T-cell (primary cell): Measurements from ENCODE around the gene FAM163B. TPM values are rescaled to one million over a fixed set of nuclear protein-coding genes. Genes with fewer than 3 reads are reported as not detected.

Source experiments
- ATAC-seq, 4 experiments: fragments of 200-7000 bp in 3 of 4; fragments of 150-1000 bp in 1 of 4; cut with Tn5 transposase; replicated peaks in 1 of 4; 1 replicate in 3 of 4; 2 replicates in 1 of 4; pipeline ENCODE4 v1.10.0; 2021; ENCODE audit warnings: moderate library complexity in 3 of 4, mild to moderate bottlenecking in 2 of 4, moderate number of reproducible peaks in 1 of 4
- CTCF ChIA-PET, 2 donors: fragments of 300-600 bp; sonication (Branson Sonifier 250); formaldehyde crosslinking; loops; one replicate each; lab custom pipeline; 2022; ENCODE audit warnings: antibody characterized with exemption in 2 of 2; lab: Charles Lee
- POLR2A ChIA-PET, 2 donors: fragments of 300-600 bp; sonication (Branson Sonifier 250); formaldehyde crosslinking; loops; one replicate each; lab custom pipeline; 2022; ENCODE audit warnings: antibody characterized with exemption in 2 of 2; lab: Charles Lee
- DNase-seq, 35 experiments: peaks; one replicate each; pipeline versions ENCODE4 v3.0.0 to v3.0.0-alpha.2; 2013 to 2023
- H3K27ac ChIP-seq: one replicate; pipeline ENCODE4 v1.5.1; 2013; ENCODE audit warnings: low read length
- H3K27me3 ChIP-seq, 2 experiments: replicated peaks in 1 of 2; 1 replicate in 1 of 2; 2 replicates in 1 of 2; pipeline versions ENCODE4 v1.6.1 to v1.7.0; 2013; ENCODE audit warnings: low read length in 1 of 2, mixed read lengths in 1 of 2; ENCODE audit not compliant: control insufficient read depth in 2 of 2, insufficient read depth in 2 of 2; ENCODE audit errors: extremely low read depth in 1 of 2
- H3K36me3 ChIP-seq, 2 donors: 1 replicate in 1 of 2; 2 replicates in 1 of 2; pipeline versions ENCODE4 v1.6.1 to v1.7.0; 2013; ENCODE audit warnings: low read length in 1 of 2; ENCODE audit not compliant: control insufficient read depth in 2 of 2, insufficient read depth in 1 of 2; ENCODE audit errors: extremely low read depth in 1 of 2
- H3K4me1 ChIP-seq, 2 experiments: 1 replicate in 1 of 2; 2 replicates in 1 of 2; pipeline versions ENCODE4 v1.6.1 to v1.7.0; 2013; ENCODE audit warnings: low read length in 2 of 2, mixed read lengths in 1 of 2; ENCODE audit not compliant: insufficient read depth in 2 of 2, control insufficient read depth in 1 of 2; ENCODE audit errors: extremely low read depth in 1 of 2
- H3K4me3 ChIP-seq, 2 donors: 1 replicate in 1 of 2; 2 replicates in 1 of 2; pipeline versions ENCODE4 v1.5.1 to v1.7.0; 2013; ENCODE audit warnings: mild to moderate bottlenecking in 2 of 2, low read length in 1 of 2, moderate library complexity in 1 of 2; ENCODE audit not compliant: control insufficient read depth in 1 of 2; ENCODE audit errors: extremely low read depth in 1 of 2
- H3K9me3 ChIP-seq: 2 replicates; pipeline ENCODE4 v1.7.0; 2013
- H3K27ac Mint-ChIP-seq, 2 donors: one replicate each; pipeline ENCODE4 v1.8.0; 2020 to 2021; ENCODE audit warnings: mild to moderate bottlenecking in 2 of 2, mixed read lengths in 2 of 2
- H3K27me3 Mint-ChIP-seq, 2 donors: one replicate each; pipeline ENCODE4 v1.8.0; 2021 to 2022; ENCODE audit warnings: mixed read lengths in 2 of 2
- H3K36me3 Mint-ChIP-seq: one replicate; pipeline ENCODE4 v1.8.0; 2021; ENCODE audit warnings: mixed read lengths
- H3K4me1 Mint-ChIP-seq, 3 donors: one replicate each; pipeline ENCODE4 v1.8.0; 2020 to 2022; ENCODE audit warnings: mixed read lengths in 3 of 3, mild to moderate bottlenecking in 1 of 3
- H3K4me3 Mint-ChIP-seq, 3 donors: one replicate each; pipeline ENCODE4 v1.8.0; 2020 to 2022; ENCODE audit warnings: mild to moderate bottlenecking in 3 of 3, mixed read lengths in 3 of 3, moderate library complexity in 3 of 3
- H3K9me3 Mint-ChIP-seq, 3 donors: one replicate each; pipeline ENCODE4 v1.8.0; 2020 to 2022; ENCODE audit warnings: mixed read lengths in 3 of 3
- WGBS: methylation state at CpG from one replicate; pipeline ENCODE4 v1.1.5; 2013; ENCODE audit warnings: missing lambda C conversion rate; ENCODE audit not compliant: insufficient coverage; 5-methylcytosine and 5-hydroxymethylcytosine counted together
- total RNA-seq, 35 experiments: library from RNA in 6 of 35; stranded (reverse) in 6 of 35; fragments of 120-200 nt in 1 of 35; gene quantifications; one replicate each; pipeline versions ENCODE4 v1.2.1 to v1.2.4 and lab custom pipeline; 2013 to 2026

FAM163B gene
- total RNA-seq, 5 donors from 2014 or later (not counting 1 experiment from before 2014, with no cell fraction given) = not detected

DNA sequence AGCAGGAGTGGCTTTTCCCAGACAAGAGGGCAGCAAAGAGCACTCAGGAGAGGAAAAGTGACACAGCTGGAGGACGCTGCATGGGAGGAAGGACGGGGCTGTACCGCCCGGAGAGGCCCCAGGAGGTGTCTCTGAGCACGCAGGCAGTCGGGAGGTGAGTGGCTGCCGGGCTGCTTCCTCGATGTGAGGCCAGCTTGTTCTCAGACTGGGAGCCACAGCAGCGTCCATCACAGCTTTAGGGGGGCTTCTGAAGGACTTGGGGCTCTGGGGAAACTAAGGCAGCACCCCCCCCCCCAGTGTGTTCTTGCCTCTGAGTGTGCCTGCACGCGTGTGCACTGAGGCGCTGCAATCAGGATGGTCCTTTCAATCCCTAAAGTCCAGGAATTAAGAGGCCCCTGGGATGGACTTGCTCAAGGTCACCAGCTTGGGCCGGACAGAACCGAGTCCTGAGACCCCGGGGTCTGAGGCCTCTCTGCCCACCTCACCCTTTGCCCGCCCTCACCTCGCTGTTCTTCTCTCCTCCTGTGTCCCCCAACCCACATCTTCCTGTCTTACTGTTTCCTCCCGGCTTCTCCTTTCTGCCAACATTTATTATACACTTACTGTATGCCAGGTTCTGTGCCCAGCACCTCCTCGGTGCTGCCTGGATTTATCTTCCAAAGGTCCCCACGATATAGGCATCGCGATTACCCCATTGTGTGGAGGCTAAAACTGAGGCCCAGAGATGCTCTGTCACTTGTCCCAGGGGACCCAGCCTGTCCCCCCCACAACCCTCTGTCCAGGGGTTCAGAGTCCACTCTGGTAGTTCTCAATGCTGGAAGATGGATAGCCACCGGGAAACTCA is 32.9 kb downstream of the FAM163B start:
- H3K4me1 Mint-ChIP-seq = peaks cover 3 to 10% (median 8%) of the 10 kb centered on the region in 3 donors
- peaks cover 22 to 53% of the 10 kb centered on the region in 2 donors for H3K27me3 Mint-ChIP-seq
- no peaks in the 10 kb centered on the region for H3K9me3 Mint-ChIP-seq

DNA sequence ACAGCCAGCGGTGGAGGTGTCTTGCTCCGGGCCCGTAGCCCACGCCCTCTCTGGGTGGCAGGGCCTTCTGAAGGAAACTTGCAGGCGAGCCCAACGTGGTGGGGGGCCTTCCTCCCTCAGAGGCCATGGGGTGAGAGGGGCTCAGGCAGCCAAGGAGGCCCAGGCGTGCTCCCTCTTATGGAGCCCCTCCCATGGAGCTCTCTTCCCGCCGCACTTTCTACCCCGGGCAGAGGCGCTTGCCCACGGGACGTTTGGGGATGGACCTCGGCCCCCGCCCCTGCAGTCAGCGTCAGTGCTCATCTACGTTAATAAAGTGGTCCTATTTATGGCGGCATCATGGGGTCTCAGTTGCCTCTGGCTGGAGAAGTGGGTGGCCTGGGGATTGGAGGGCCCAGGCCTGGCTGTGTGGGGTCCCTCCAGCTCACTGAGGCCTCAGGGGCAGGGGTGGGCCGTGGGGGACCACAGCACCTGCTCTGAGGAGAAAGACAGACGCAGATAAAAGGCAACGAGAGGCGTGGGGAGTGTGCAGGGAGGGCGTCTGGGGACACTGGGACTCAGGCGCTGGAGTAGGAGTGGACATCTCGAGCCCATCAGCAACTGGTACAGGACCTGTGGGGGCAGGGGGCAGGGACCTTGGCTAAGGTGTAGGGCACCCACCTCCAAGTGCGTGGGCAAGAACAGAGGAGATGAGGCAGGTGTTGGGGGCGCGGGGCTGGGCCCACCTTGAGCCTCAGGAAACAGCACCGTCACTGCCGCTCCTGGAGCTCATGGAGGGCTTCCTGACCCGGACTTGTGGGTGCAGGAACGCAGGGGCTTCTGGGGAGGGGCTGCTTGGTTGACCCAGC is 33.8 kb downstream of the FAM163B start:
- ChIA-PET CTCF (no interaction called here), POLR2A (no interaction called here)
- Histone ChIP-seq H3K27ac (no peak overlapping the region), H3K27me3 (peaks cover 0 to 70% of the 10 kb centered on the region in 2 experiments), H3K4me3 (no peak overlapping the region), H3K9me3 (no peaks in the 10 kb centered on the region), H3K36me3 (no peaks in the 10 kb centered on the region), H3K4me1 (peaks cover 5 to 7% of the 10 kb centered on the region in 2 experiments)
- Mint-ChIP-seq H3K4me1 (peaks cover 3 to 10% (median 8%) of the 10 kb centered on the region in 3 donors), H3K9me3 (no peaks in the 10 kb centered on the region), H3K36me3 (no peaks in the 10 kb centered on the region), H3K27me3 (peaks cover 18 to 47% of the 10 kb centered on the region in 2 donors), H3K27ac (no peak overlapping the region), H3K4me3 (no peak overlapping the region)
- ATAC-seq (no peak), DNase-seq (no peak)
- 81% methylated on average over 26 of the region's 32 CpGs for WGBS

More for the DNA sequence above, 32.9 kb downstream of the FAM163B start:
- H3K4me3 ChIP-seq = no peak overlapping the region
- H3K36me3 Mint-ChIP-seq = no peaks in the 10 kb centered on the region
- peaks cover 5 to 7% of the 10 kb centered on the region in 2 experiments for H3K4me1 ChIP-seq
- no peaks in the 10 kb centered on the region for H3K9me3 ChIP-seq
- no peak overlapping the region for H3K27ac ChIP-seq
- ATAC-seq = no peak
- ChIA-PET CTCF (no interaction called here), POLR2A (no interaction called here)
- WGBS = 49% methylated on average over 18 of the region's 23 CpGs
- DNase-seq = no peak
- no peak overlapping the region for H3K27ac Mint-ChIP-seq
- peak overlapping the region in 1 of 3 donors; percentile 55 for H3K4me3 Mint-ChIP-seq
- H3K36me3 ChIP-seq = no peaks in the 10 kb centered on the region
- peaks cover 0 to 70% of the 10 kb centered on the region in 2 experiments for H3K27me3 ChIP-seq

GRCh38 chr9:133574771-133575170 is 34.4 kb downstream of the FAM163B start:
- DNase-seq (no peak), ATAC-seq (no peak)
- peaks cover 0 to 63% of the 10 kb centered on the region in 2 experiments for H3K27me3 ChIP-seq
- CTCF ChIA-PET = no interaction called here
- Mint-ChIP-seq H3K9me3 (no peaks in the 10 kb centered on the region), H3K27me3 (peaks cover 12 to 41% of the 10 kb centered on the region in 2 donors), H3K36me3 (no peaks in the 10 kb centered on the region), H3K4me1 (peaks cover 3 to 10% (median 8%) of the 10 kb centered on the region in 3 donors), H3K27ac (no peak overlapping the region), H3K4me3 (no peak overlapping the region)
- no peaks in the 10 kb centered on the region for H3K36me3 ChIP-seq
- H3K9me3 ChIP-seq = no peaks in the 10 kb centered on the region
- H3K4me3 ChIP-seq = no peak overlapping the region
- no peak overlapping the region for H3K27ac ChIP-seq
- peaks cover 5 to 6% of the 10 kb centered on the region in 2 experiments for H3K4me1 ChIP-seq
- 78% methylated on average over 17 of the region's 17 CpGs for WGBS
- POLR2A ChIA-PET = no interaction called here

- no peak overlapping the region for H3K27ac Mint-ChIP-seq
- POLR2A ChIA-PET = no interaction called here
- CTCF ChIA-PET = no interaction called here
These were observed 35.2 kb downstream of the FAM163B start for GRCh38 chr9:133573791-133574515.

GRCh38 chr9:133572821-133573361 is 36.3 kb downstream of the FAM163B start:
- Mint-ChIP-seq H3K36me3 (no peaks in the 10 kb centered on the region), H3K4me3 (no peak overlapping the region), H3K4me1 (peaks cover 3 to 8% (median 6%) of the 10 kb centered on the region in 3 donors), H3K27ac (no peak overlapping the region), H3K27me3 (peaks cover 7 to 28% of the 10 kb centered on the region in 2 donors), H3K9me3 (no peaks in the 10 kb centered on the region)
- no peaks in the 10 kb centered on the region for H3K36me3 ChIP-seq
- 86% methylated on average over 11 of the region's 15 CpGs for WGBS
- CTCF ChIA-PET = no interaction called here
- ATAC-seq (no peak), DNase-seq (no peak)
- no peak overlapping the region for H3K4me3 ChIP-seq
- peaks cover 4 to 5% of the 10 kb centered on the region in 2 experiments for H3K4me1 ChIP-seq
- POLR2A ChIA-PET = no interaction called here
- no peaks in the 10 kb centered on the region for H3K9me3 ChIP-seq
- peaks cover 0 to 44% of the 10 kb centered on the region in 2 experiments for H3K27me3 ChIP-seq
- no peak overlapping the region for H3K27ac ChIP-seq

More at GRCh38 chr9:133573791-133574515, 35.2 kb downstream of the FAM163B start:
- H3K36me3 ChIP-seq = no peaks in the 10 kb centered on the region
- H3K9me3 ChIP-seq = no peaks in the 10 kb centered on the region
- peaks cover 0 to 55% of the 10 kb centered on the region in 2 experiments for H3K27me3 ChIP-seq
- H3K4me1 ChIP-seq = peaks cover 4 to 5% of the 10 kb centered on the region in 2 experiments
- no peaks in the 10 kb centered on the region for H3K36me3 Mint-ChIP-seq
- no peak overlapping the region for H3K27ac ChIP-seq
- no peak for DNase-seq
- no peak overlapping the region for H3K4me3 Mint-ChIP-seq
- H3K27me3 Mint-ChIP-seq = peaks cover 12 to 34% of the 10 kb centered on the region in 2 donors
- peaks cover 3 to 10% (median 8%) of the 10 kb centered on the region in 3 donors for H3K4me1 Mint-ChIP-seq
- no peaks in the 10 kb centered on the region for H3K9me3 Mint-ChIP-seq
- WGBS = 90% methylated on average over 16 of the region's 21 CpGs
- ATAC-seq = no peak
- no peak overlapping the region for H3K4me3 ChIP-seq
